Breast epithelium (tissue), 4 donors: ENCODE results near the gene NEDD4. TPM values are rescaled to one million over a fixed set of nuclear protein-coding genes. Genes with fewer than 3 reads are reported as not detected.

ENCODE experiments used
- DNase-seq, 2 donors: peaks; one replicate each; pipeline ENCODE4 v3.0.0-alpha.2; 2019; ENCODE audit warnings: low spot score in 2 of 2
- H3K27ac ChIP-seq, 2 donors: fragments of 200-600 bp; sonication (generic) in 1 of 2; one replicate each; pipeline ENCODE4 v1.5.1; 2016 to 2019; ENCODE audit warnings: mild to moderate bottlenecking in 1 of 2
- H3K27me3 ChIP-seq, 2 donors: fragments of 200-600 bp; sonication (generic) in 1 of 2; one replicate each; pipeline versions ENCODE4 v1.5.1 to v1.6.0; 2017 to 2019; ENCODE audit warnings: control low read depth in 1 of 2, mild to moderate bottlenecking in 1 of 2
- H3K36me3 ChIP-seq: fragments of 200-600 bp; one replicate; pipeline ENCODE4 v1.5.1; 2019
- H3K4me1 ChIP-seq, 2 donors: fragments of 200-600 bp; sonication (generic); one replicate each; pipeline ENCODE4 v1.5.1; 2016 to 2019; ENCODE audit warnings: control low read depth in 1 of 2
- H3K4me3 ChIP-seq, 3 donors: fragments of 200-600 bp; sonication (generic); 1 replicate in 2 of 3; 2 replicates in 1 of 3; pipeline ENCODE4 v1.5.1; 2016 to 2019; ENCODE audit warnings: mild to moderate bottlenecking in 3 of 3, moderate library complexity in 2 of 3
- H3K9me3 ChIP-seq, 2 donors: fragments of 200-600 bp; sonication (generic) in 1 of 2; one replicate each; pipeline ENCODE4 v1.5.1; 2016 to 2019; ENCODE audit warnings: control low read depth in 1 of 2
- CTCF ChIP-seq, 3 donors: fragments of 450-650 bp; IDR thresholded peaks; one replicate each; pipeline ENCODE4 v1.5.1; 2016 to 2017; ENCODE audit warnings: antibody characterized with exemption in 3 of 3, mild to moderate bottlenecking in 3 of 3, moderate library complexity in 3 of 3
- POLR2A ChIP-seq: fragments of 450-650 bp; IDR thresholded peaks from one replicate; pipeline ENCODE4 v1.6.1; 2016; ENCODE audit warnings: antibody characterized with exemption, mild to moderate bottlenecking, moderate library complexity
- POLR2AphosphoS5 ChIP-seq, 3 donors: sonication (generic); formaldehyde crosslinking; IDR thresholded peaks; one replicate each; pipeline ENCODE4 v1.6.1; 2017; ENCODE audit warnings: antibody characterized with exemption in 3 of 3
- intact Hi-C: fragments of 100-400 bp; cut with DNase I; formaldehyde crosslinking; loops from one replicate; pipeline ENCODE4 v1.15.1; 2023; ENCODE audit warnings: low total_unique reads
- total RNA-seq, 3 donors: library from RNA; depleted of rRNA; stranded (reverse); fragments of >200 nt; gene quantifications; one replicate each; pipeline ENCODE4 v1.1.0, GENCODE V29; 2016

NEDD4 gene
- total RNA-seq, 3 donors from 2014 or later: 13.0 to 19.6 (median 19.3) TPM

GRCh38 chr15:55981582-55982249, 11.7 kb downstream of the NEDD4 start:
- H3K36me3 ChIP-seq: no peaks in the 10 kb centered on the region
- H3K4me1 ChIP-seq: no peaks in the 10 kb centered on the region
- H3K27ac ChIP-seq: no peak overlapping the region
- TF ChIP-seq CTCF (IDR thresholded peaks at IDR 0.05): no peak
- no peak for TF ChIP-seq POLR2AphosphoS5 (IDR thresholded peaks at IDR 0.05)
- TF ChIP-seq POLR2A: no peak
- intact Hi-C loops: no loop called here
- H3K4me3 ChIP-seq: no peak overlapping the region
- no peak for DNase-seq
- H3K9me3 ChIP-seq: no peaks in the 10 kb centered on the region
- no peaks in the 10 kb centered on the region for H3K27me3 ChIP-seq

DNA sequence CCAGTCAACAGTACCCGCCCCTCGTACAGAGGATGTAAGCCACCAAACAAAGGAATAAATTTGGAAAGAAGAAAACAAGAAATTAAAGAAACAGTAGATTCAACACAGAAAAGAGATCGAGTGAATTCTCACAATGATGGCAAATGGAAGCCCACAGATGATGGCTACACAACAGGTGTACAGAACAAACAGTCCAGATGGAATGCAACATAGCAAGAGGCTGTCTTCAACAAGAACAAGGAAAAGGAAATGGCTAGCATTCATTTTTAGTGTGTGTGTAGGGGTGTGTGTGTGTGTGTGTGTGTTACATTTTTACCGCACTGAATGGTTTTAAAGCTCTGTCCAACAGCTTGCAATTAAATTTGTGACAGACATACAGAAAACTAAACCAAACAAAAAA, 12.9 kb downstream of the NEDD4 start:
- H3K27me3 ChIP-seq: no peaks in the 10 kb centered on the region
- no peak for DNase-seq
- no peak for TF ChIP-seq CTCF (IDR thresholded peaks at IDR 0.05)
- no peak for TF ChIP-seq POLR2AphosphoS5 (IDR thresholded peaks at IDR 0.05)
- TF ChIP-seq POLR2A: no peak
- H3K36me3 ChIP-seq: no peaks in the 10 kb centered on the region
- intact Hi-C loops: no loop called here
- H3K27ac ChIP-seq: no peak overlapping the region
- H3K4me1 ChIP-seq: no peaks in the 10 kb centered on the region
- H3K4me3 ChIP-seq: no peak overlapping the region
- H3K9me3 ChIP-seq: no peaks in the 10 kb centered on the region

DNA sequence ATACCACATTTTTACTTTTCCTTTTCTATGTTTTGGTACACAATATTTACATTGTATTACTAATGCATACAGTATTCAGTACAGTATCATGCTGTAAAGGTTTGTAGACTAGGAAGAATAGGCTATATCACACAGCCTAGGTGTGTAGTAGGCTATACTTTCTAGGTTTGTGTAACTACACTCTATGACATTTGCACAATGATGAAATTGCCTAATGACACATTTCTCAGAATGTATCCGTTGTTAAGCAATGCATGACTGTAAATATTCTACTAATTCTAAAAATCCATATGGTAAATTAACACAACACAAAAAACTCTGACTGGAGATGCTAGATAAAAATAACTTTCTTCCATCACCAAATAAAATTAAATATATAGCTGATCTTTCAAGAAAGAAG, 16.2 kb downstream of the NEDD4 start:
- no peaks in the 10 kb centered on the region for H3K4me1 ChIP-seq
- TF ChIP-seq POLR2A (no peak), CTCF (IDR thresholded peaks at IDR 0.05) (no peak), POLR2AphosphoS5 (IDR thresholded peaks at IDR 0.05) (no peak)
- H3K4me3 ChIP-seq: no peak overlapping the region
- intact Hi-C loops: no loop called here
- no peak for DNase-seq
- no peak overlapping the region for H3K27ac ChIP-seq
- H3K27me3 ChIP-seq: no peaks in the 10 kb centered on the region
- no peaks in the 10 kb centered on the region for H3K36me3 ChIP-seq
- H3K9me3 ChIP-seq: no peaks in the 10 kb centered on the region

GRCh38 chr15:55970286-55970685, 23.1 kb downstream of the NEDD4 start:
- Histone ChIP-seq H3K9me3 (no peaks in the 10 kb centered on the region), H3K4me1 (no peaks in the 10 kb centered on the region), H3K27ac (peak overlapping the region in 1 of 2 donors; percentile 46), H3K36me3 (no peaks in the 10 kb centered on the region), H3K4me3 (no peak overlapping the region), H3K27me3 (no peaks in the 10 kb centered on the region)
- TF ChIP-seq CTCF (IDR thresholded peaks at IDR 0.05): no peak
- no peak for TF ChIP-seq POLR2AphosphoS5 (IDR thresholded peaks at IDR 0.05)
- TF ChIP-seq POLR2A: no peak
- no peak for DNase-seq
- intact Hi-C loops: no loop called here

GRCh38 chr15:55969582-55969981, 23.8 kb downstream of the NEDD4 start:
- H3K27me3 ChIP-seq: no peaks in the 10 kb centered on the region
- no peaks in the 10 kb centered on the region for H3K36me3 ChIP-seq
- peak; percentile 58 to 68 for DNase-seq
- intact Hi-C loops: no loop called here
- H3K9me3 ChIP-seq: no peaks in the 10 kb centered on the region
- H3K27ac ChIP-seq: peak overlapping the region in 1 of 2 donors; percentile 46
- no peak overlapping the region for H3K4me3 ChIP-seq
- TF ChIP-seq POLR2A (no peak), CTCF (IDR thresholded peaks at IDR 0.05) (no peak)
- H3K4me1 ChIP-seq: no peaks in the 10 kb centered on the region
